Astrocyte (in vitro differentiated cells and primary cell): ENCODE results near the gene CTAG1A.

Source experiments
- CTCF ChIP-seq: IDR thresholded peaks from 2 replicates; pipeline ENCODE4 v1.5.1; 2011; ENCODE audit warnings: low read depth, mild to moderate bottlenecking, inconsistent platforms, low read length, moderate library complexity; ENCODE audit not compliant: insufficient read depth
- EZH2 ChIP-seq: IDR thresholded peaks from 2 replicates; pipeline ENCODE4 v1.6.1; 2012; ENCODE audit warnings: mild to moderate bottlenecking, low read length, inconsistent platforms; ENCODE audit not compliant: insufficient read depth

DNA sequence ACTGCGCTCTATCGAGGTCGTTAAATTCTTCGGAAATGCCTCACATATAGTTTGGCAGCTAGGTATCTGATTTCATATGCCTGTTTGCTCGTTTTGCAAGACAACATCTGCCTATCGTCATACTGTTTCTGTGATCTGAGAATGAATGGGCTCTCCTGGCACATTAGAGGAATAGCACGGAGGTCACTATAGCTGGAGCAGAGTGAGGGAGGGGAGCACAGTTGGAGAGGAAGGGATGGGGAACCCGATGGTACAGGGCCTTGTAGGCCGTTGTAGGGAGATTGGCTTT lies 37.0 kb upstream of the CTAG1A start:
- no peak for TF ChIP-seq CTCF
- no peak for TF ChIP-seq EZH2
